Pancreas (tissue), 10 donors: ENCODE measurements around the gene PITX3. TPM values are rescaled to one million over a fixed set of nuclear protein-coding genes. Genes with fewer than 3 reads are reported as not detected.
"Not testable (repeated sequence)": the region's sequence is repeated elsewhere in the genome, so short reads cannot be mapped to it uniquely, and the experiment has no call there.

Source experiments
- ATAC-seq, 4 donors: fragments of 200-7000 bp; cut with Tn5 transposase; one replicate each; pipeline versions ENCODE4 v1.8.0 to v1.9.1; 2020; ENCODE audit warnings: mild to moderate bottlenecking in 4 of 4, moderate library complexity in 4 of 4
- DNase-seq, 6 donors: peaks; one replicate each; pipeline ENCODE4 v3.0.0-alpha.2; 2020
- FAIRE-seq: peaks from 2 replicates; lab custom pipeline; 2012; peaks lifted over from hg19 to GRCh38; lab: Jason Lieb, UNC
- H3K27ac ChIP-seq, 4 donors: fragments of 200-600 bp; sonication (generic); 1 replicate in 3 of 4; 2 replicates in 1 of 4; pipeline versions ENCODE4 v1.5.0 to v1.8.0; 2020
- H3K27me3 ChIP-seq, 4 donors: fragments of 200-600 bp; one replicate each; pipeline ENCODE4 v1.8.0; 2021
- H3K36me3 ChIP-seq, 3 donors: fragments of 200-600 bp; sonication (generic) in 1 of 3; one replicate each; pipeline versions ENCODE4 v1.5.0 to v1.8.0; 2020 to 2021
- H3K4me1 ChIP-seq, 3 donors: fragments of 200-600 bp; one replicate each; pipeline ENCODE4 v1.8.0; 2021
- H3K4me3 ChIP-seq, 4 donors: fragments of 200-600 bp; sonication (generic) in 2 of 4; one replicate each; pipeline versions ENCODE4 v1.5.0 to v1.8.0; 2020 to 2021
- H3K9me3 ChIP-seq, 4 donors: fragments of 200-600 bp; one replicate each; pipeline ENCODE4 v1.8.0; 2021
- CTCF ChIP-seq, 4 donors: fragments of 200-600 bp; sonication (generic) in 3 of 4; IDR thresholded peaks; one replicate each; pipeline versions ENCODE4 v1.5.0 to v1.8.0; 2021; ENCODE audit warnings: antibody characterized with exemption in 4 of 4
- WGBS, 2 donors: extraction: QIAGEN DNeasy Blood & Tissue Kit; methylation state at CpG; one replicate each; pipeline ENCODE4 v1.1.7; 2013; 5-methylcytosine and 5-hydroxymethylcytosine counted together
- intact Hi-C, 3 donors: fragments of 100-400 bp; cut with DNase I; formaldehyde crosslinking; loops; one replicate each; pipeline versions ENCODE4 v1.11.1 to v1.14.2; 2022
- polyA plus RNA-seq, 2 donors: library from polyadenylated mRNA; stranded (reverse); fragments of 200-250 nt; gene quantifications; one replicate each; pipeline ENCODE4 v1.2.3, GENCODE V29; 2013
- total RNA-seq, 6 donors: library from RNA; stranded (reverse); fragmentation: NEBNext Ultra II Directional in 4 of 6; extraction: Animal tissue kit (Norgen Biotek cat#: 25700) in 4 of 6; gene quantifications; one replicate each; pipeline versions ENCODE4 v1.2.1 to v1.2.4, GENCODE V29; 2021 to 2023
- donor health status: healthy with polysubstance abuse.
- donor health status: DM: no; HTN: no; CAD: no; lungs with moderate emphysema.
- donor health status: DM: no; HTN: no; CAD: no.
- donor health status: control.
- donor health status: control.
- donor health status: Bipolar disorder and iron deficiency.
- donor health status: DM: yes; HTN: yes; CAD: no.
- donor health status: DM: no; HTN: no; CAD: no.
- donor health status: DM: no; HTN: no; CAD: no.
- donor health status: DM: yes; HTN: yes; CAD: no.

PITX3 gene
- total and polyA plus RNA-seq, 8 donors: not detected

DNA sequence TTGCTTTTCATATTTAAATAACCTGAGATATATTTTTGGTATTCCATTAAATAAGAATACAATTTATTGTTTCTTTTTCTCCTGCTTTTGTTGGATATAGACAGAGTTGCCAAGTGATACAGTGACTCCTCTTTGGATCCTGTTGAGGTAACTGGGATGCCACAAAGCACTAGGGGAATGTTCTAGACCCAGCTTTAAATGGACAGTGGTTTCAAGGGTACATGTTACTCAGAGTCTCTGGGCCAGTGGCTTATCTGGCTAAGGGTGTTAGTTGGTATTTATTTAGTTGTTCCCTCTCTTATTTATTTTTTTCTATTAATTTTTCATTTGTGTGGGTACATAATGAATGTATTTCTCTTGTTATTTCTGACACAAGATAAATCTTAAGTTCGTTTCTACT, 13.1 kb upstream of the PITX3 start:
- H3K27ac ChIP-seq: no peak overlapping the region
- no peaks in the 10 kb centered on the region for H3K9me3 ChIP-seq
- WGBS, 2 donors: 27 to 42% methylated on average over 1 of the region's 1 CpG
- no peak for FAIRE-seq
- TF ChIP-seq CTCF (IDR thresholded peaks at IDR 0.05): no peak
- intact Hi-C loops: no loop called here
- peaks cover 0 to 1% (median 0%) of the 10 kb centered on the region in 3 donors for H3K36me3 ChIP-seq
- H3K4me3 ChIP-seq: no peak overlapping the region
- DNase-seq: no peak
- peaks cover 0 to 4% (median 0%) of the 10 kb centered on the region in 3 donors for H3K4me1 ChIP-seq
- ATAC-seq: no peak
- no peaks in the 10 kb centered on the region for H3K27me3 ChIP-seq

GRCh38 chr10:102252508-102252907, 11.2 kb upstream of the PITX3 start:
- ATAC-seq, DNase-seq, H3K9me3 ChIP-seq, H3K4me3 ChIP-seq, H3K27me3 ChIP-seq, FAIRE-seq, H3K27ac ChIP-seq, intact Hi-C loops, H3K36me3 ChIP-seq: not testable (repeated sequence)
- peaks cover 12 to 16% (median 12%) of the 10 kb centered on the region in 3 donors for H3K4me1 ChIP-seq
- 95 to 98% methylated on average over 3 of the region's 3 CpGs for WGBS, 2 donors

GRCh38 chr10:102247734-102248133, 6.4 kb upstream of the PITX3 start:
- H3K27ac ChIP-seq: no peak overlapping the region
- FAIRE-seq: no peak

GRCh38 chr10:102246261-102246660, 4.9 kb upstream of the PITX3 start:
- Histone ChIP-seq H3K27me3 (no peaks in the 10 kb centered on the region), H3K36me3 (no peaks in the 10 kb centered on the region), H3K4me3 (peak overlapping the region; percentile 61 to 84 (median 77)), H3K4me1 (peaks cover 20 to 30% (median 21%) of the 10 kb centered on the region in 3 donors), H3K27ac (peak overlapping the region in 1 of 4 donors; percentile 66), H3K9me3 (no peaks in the 10 kb centered on the region)
- TF ChIP-seq CTCF (IDR thresholded peaks at IDR 0.05): no peak
- intact Hi-C loops: no loop called here
- ATAC-seq: no peak
- WGBS, 2 donors: 7 to 13% methylated on average over 3 of the region's 3 CpGs
- no peak for DNase-seq
- FAIRE-seq: no peak

More at GRCh38 chr10:102247734-102248133, 6.4 kb upstream of the PITX3 start:
- DNase-seq (no peak), ATAC-seq (no peak)
- Histone ChIP-seq H3K4me1 (peaks cover 20 to 26% (median 21%) of the 10 kb centered on the region in 3 donors), H3K4me3 (peak overlapping the region in 1 of 4 donors; percentile 8), H3K9me3 (no peaks in the 10 kb centered on the region), H3K36me3 (no peaks in the 10 kb centered on the region), H3K27me3 (no peaks in the 10 kb centered on the region)
- intact Hi-C loops: no loop called here
- no peak for TF ChIP-seq CTCF (IDR thresholded peaks at IDR 0.05)

DNA sequence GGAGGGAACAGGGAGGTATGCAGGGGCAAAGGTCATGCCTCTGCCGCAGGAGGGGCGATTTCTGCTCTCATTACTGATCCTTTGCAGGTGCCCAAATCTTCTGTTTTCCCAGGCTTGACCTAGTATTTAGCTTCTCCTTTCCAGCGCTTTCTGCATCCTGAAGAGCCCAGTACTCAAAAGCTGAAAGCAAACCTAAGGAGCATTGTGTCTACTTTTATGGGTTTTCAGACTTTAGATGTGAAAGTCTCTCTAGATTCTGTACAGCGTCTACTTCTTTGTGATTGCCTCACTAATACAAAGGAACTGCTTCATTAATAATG, 4.6 kb upstream of the PITX3 start:
- ATAC-seq (peak in 3 of 4 donors; percentile 2 to 6 (median 4)), DNase-seq (no peak), FAIRE-seq (no peak)
- no peak for TF ChIP-seq CTCF (IDR thresholded peaks at IDR 0.05)
- intact Hi-C loops: no loop called here
- H3K4me3 ChIP-seq: peak overlapping the region; percentile 61 to 84 (median 77)
- 0 to 2% methylated on average over 4 of the region's 4 CpGs for WGBS, 2 donors
- peak overlapping the region; percentile 66 to 78 (median 70) for H3K27ac ChIP-seq
- H3K27me3 ChIP-seq: no peaks in the 10 kb centered on the region
- H3K36me3 ChIP-seq: no peaks in the 10 kb centered on the region
- no peaks in the 10 kb centered on the region for H3K9me3 ChIP-seq
- peaks cover 20 to 30% (median 21%) of the 10 kb centered on the region in 3 donors for H3K4me1 ChIP-seq
